ENCODE results near the gene GRHL1.

Gene GRHL1

DNA sequence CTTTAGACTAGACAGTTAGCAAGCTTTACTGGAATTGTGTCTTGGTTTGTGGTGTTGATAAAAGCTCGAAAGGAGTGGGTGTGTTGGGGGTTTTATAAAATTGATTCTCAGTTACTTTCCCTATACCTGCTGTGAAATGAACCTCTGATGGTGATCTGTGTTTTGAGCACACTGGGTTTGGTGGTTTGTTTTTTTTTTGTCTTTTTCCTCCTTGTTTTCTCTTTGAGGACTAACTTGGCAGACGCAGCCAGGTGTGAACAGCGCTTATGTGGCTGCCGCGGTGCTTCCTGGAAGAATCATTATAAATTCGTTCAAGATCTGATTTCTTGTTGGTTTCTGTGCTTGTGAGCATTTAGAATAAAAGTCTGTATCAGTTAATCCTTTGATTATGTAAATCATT is 28.5 kb downstream of the GRHL1 start:
- Mint-ChIP-seq H3K27me3 (ENCODE audit: low read depth) (peaks cover 11% of the 10 kb centered on the region), H3K9me3 (no peaks in the 10 kb centered on the region), H3K27ac (no peak overlapping the region), H3K4me1 (peaks cover 13% of the 10 kb centered on the region), H3K36me3 (ENCODE audit: low read depth) (no peaks in the 10 kb centered on the region), H3K4me3 (no peak overlapping the region)
- no peak for TF ChIP-seq CTCF (IDR thresholded peaks at IDR 0.05; ENCODE audit: unreplicated experiment in 3 of 3)

DNA sequence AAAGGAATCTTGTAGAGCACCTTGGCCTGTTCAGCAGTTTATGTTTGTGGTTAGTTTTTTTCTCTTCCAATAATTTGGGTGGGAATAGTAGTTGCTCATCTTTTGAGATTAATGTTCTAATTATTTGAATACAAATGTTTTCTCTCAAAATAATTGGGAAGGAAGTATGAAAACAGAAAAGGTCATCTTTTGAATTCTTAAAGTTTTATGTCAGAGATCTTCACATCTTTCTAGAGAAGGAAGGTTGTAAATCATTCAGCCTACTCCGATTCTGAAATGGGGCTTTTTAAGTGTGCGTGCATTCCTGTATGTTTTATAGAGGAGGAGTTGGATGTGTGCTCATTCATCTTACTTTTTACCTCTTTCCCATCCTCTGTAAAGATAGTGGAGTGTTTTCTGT is 29.0 kb downstream of the GRHL1 start:
- Mint-ChIP-seq H3K4me1 (peaks cover 10% of the 10 kb centered on the region), H3K36me3 (ENCODE audit: low read depth) (no peaks in the 10 kb centered on the region), H3K27me3 (ENCODE audit: low read depth) (peaks cover 11% of the 10 kb centered on the region), H3K4me3 (no peak overlapping the region), H3K9me3 (no peaks in the 10 kb centered on the region), H3K27ac (no peak overlapping the region)
- TF ChIP-seq CTCF (IDR thresholded peaks at IDR 0.05; ENCODE audit: unreplicated experiment in 3 of 3), result no peak

- Mint-ChIP-seq H3K4me1 (peaks cover 10% of the 10 kb centered on the region), H3K27ac (no peak overlapping the region), H3K4me3 (no peak overlapping the region), H3K9me3 (no peaks in the 10 kb centered on the region), H3K36me3 (ENCODE audit: low read depth) (no peaks in the 10 kb centered on the region), H3K27me3 (ENCODE audit: low read depth) (peaks cover 5% of the 10 kb centered on the region)
- TF ChIP-seq CTCF (IDR thresholded peaks at IDR 0.05; ENCODE audit: unreplicated experiment in 3 of 3), result no peak
Observed at GRCh38 chr2:9981655-9982054, 30.2 kb downstream of the GRHL1 start.

- Mint-ChIP-seq H3K27ac (no peak overlapping the region), H3K4me3 (no peak overlapping the region), H3K27me3 (ENCODE audit: low read depth) (peaks cover 4% of the 10 kb centered on the region), H3K36me3 (ENCODE audit: low read depth) (no peaks in the 10 kb centered on the region), H3K4me1 (peaks cover 10% of the 10 kb centered on the region), H3K9me3 (no peaks in the 10 kb centered on the region)
- TF ChIP-seq CTCF (IDR thresholded peaks at IDR 0.05; ENCODE audit: unreplicated experiment in 3 of 3), result no peak
Observed at GRCh38 chr2:9982248-9982647, 30.8 kb downstream of the GRHL1 start.

DNA sequence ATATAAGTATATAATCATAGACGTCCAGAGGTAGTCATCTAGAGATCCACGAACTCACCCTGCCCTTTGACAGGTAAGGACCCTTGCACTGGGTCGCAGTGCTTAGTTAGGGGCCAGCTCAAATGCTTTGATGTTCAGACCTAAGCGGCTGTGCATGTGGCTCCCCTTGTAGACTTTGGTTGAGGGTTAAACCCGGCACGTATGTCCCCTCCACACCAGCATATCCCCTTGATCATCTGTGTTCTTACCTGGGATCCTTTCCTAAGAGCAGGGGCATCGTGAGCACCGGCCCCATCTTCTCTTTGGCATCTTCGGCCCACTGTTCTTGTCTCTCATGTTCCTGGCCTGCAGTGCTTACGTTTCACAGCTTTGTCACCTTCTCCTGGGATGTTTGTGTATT is 31.4 kb downstream of the GRHL1 start:
- H3K27ac Mint-ChIP-seq, result no peak overlapping the region
- H3K4me1 Mint-ChIP-seq, result peaks cover 10% of the 10 kb centered on the region
- no peak overlapping the region for H3K4me3 Mint-ChIP-seq
- no peaks in the 10 kb centered on the region for H3K36me3 Mint-ChIP-seq (ENCODE audit: low read depth)
- TF ChIP-seq CTCF (IDR thresholded peaks at IDR 0.05; ENCODE audit: unreplicated experiment in 3 of 3), result no peak
- peaks cover 4% of the 10 kb centered on the region for H3K27me3 Mint-ChIP-seq (ENCODE audit: low read depth)
- no peaks in the 10 kb centered on the region for H3K9me3 Mint-ChIP-seq

GRCh38 chr2:9983401-9984216 is 32.1 kb downstream of the GRHL1 start:
- no peak for TF ChIP-seq CTCF (IDR thresholded peaks at IDR 0.05; ENCODE audit: unreplicated experiment in 3 of 3)
- Mint-ChIP-seq H3K4me1 (peaks cover 10% of the 10 kb centered on the region), H3K4me3 (no peak overlapping the region), H3K36me3 (ENCODE audit: low read depth) (no peaks in the 10 kb centered on the region), H3K9me3 (no peaks in the 10 kb centered on the region), H3K27me3 (ENCODE audit: low read depth) (peaks cover 4% of the 10 kb centered on the region), H3K27ac (no peak overlapping the region)
